Aorta (tissue), 5 donors: Measurements from ENCODE around the gene LGALS8. TPM values are rescaled to one million over a fixed set of nuclear protein-coding genes. Genes with fewer than 3 reads are reported as not detected.
"Not testable (repeated sequence)": the region's sequence is repeated elsewhere in the genome, so short reads cannot be mapped to it uniquely, and the experiment has no call there.

Experiments used
- ATAC-seq: fragments of 200-7000 bp; cut with Tn5 transposase; one replicate; pipeline ENCODE4 v1.9.1; 2022; ENCODE audit warnings: moderate library complexity; ENCODE audit not compliant: low FRiP score
- DNase-seq, 2 donors: peaks; one replicate each; pipeline ENCODE4 v3.0.0-alpha.2; 2020
- H3K27ac ChIP-seq, 2 donors: one replicate each; pipeline ENCODE4 v1.5.1; 2013; ENCODE audit warnings: low read length in 2 of 2, mild to moderate bottlenecking in 2 of 2, moderate library complexity in 2 of 2, control low read depth in 1 of 2, inconsistent platforms in 1 of 2, low read depth in 1 of 2
- H3K27me3 ChIP-seq, 2 donors: one replicate each; pipeline ENCODE4 v1.6.1; 2013; ENCODE audit warnings: control low read depth in 1 of 2, low read length in 1 of 2, mild to moderate bottlenecking in 1 of 2, moderate library complexity in 1 of 2; ENCODE audit not compliant: insufficient read depth in 2 of 2, control insufficient read depth in 1 of 2
- H3K36me3 ChIP-seq, 2 donors: one replicate each; pipeline ENCODE4 v1.6.1; 2013; ENCODE audit warnings: control low read depth in 1 of 2, low read length in 1 of 2, mild to moderate bottlenecking in 1 of 2; ENCODE audit not compliant: insufficient read depth in 2 of 2, control insufficient read depth in 1 of 2
- H3K4me1 ChIP-seq, 2 donors: one replicate each; pipeline ENCODE4 v1.6.1; 2013; ENCODE audit warnings: low read length in 2 of 2, control low read depth in 1 of 2, mild to moderate bottlenecking in 1 of 2, moderate library complexity in 1 of 2; ENCODE audit not compliant: insufficient read depth in 2 of 2, control insufficient read depth in 1 of 2
- H3K4me3 ChIP-seq, 2 donors: one replicate each; pipeline ENCODE4 v1.5.1; 2013; ENCODE audit warnings: low read length in 2 of 2, control low read depth in 1 of 2, mild to moderate bottlenecking in 1 of 2
- H3K9me3 ChIP-seq: one replicate; pipeline ENCODE4 v1.6.1; 2013; ENCODE audit warnings: mild to moderate bottlenecking, low read length; ENCODE audit not compliant: control insufficient read depth
- WGBS, 2 donors: extraction: QIAGEN DNeasy Blood & Tissue Kit; methylation state at CpG; one replicate each; pipeline ENCODE4 v1.1.7; 2013; 5-methylcytosine and 5-hydroxymethylcytosine counted together
- intact Hi-C, 2 donors: fragments of 100-400 bp; cut with DNase I; formaldehyde crosslinking; loops; one replicate each; pipeline versions ENCODE4 v1.14.2 to v1.15.0; 2022
- polyA plus RNA-seq, 2 donors: library from polyadenylated mRNA; stranded (reverse); fragments of 200-250 nt; gene quantifications; one replicate each; pipeline ENCODE4 v1.2.3, GENCODE V29; 2013
- total RNA-seq, 2 donors: library from RNA; stranded (reverse); fragmentation: NEBNext Ultra II Directional; extraction: Animal tissue kit (Norgen Biotek cat#: 25700); gene quantifications; one replicate each; pipeline ENCODE4 v1.2.1, GENCODE V29; 2021
- donor health status: healthy with polysubstance abuse.
- donor health status: Bipolar disorder and iron deficiency.
- donor health status: DM: no; HTN: no; CAD: no.
- donor health status: DM: no; HTN: no; CAD: no.
- donor health status: DM: yes; HTN: yes; CAD: no.

Gene LGALS8
- total and polyA plus RNA-seq, 4 donors: 13.6 to 75.5 (median 41.0) TPM

DNA sequence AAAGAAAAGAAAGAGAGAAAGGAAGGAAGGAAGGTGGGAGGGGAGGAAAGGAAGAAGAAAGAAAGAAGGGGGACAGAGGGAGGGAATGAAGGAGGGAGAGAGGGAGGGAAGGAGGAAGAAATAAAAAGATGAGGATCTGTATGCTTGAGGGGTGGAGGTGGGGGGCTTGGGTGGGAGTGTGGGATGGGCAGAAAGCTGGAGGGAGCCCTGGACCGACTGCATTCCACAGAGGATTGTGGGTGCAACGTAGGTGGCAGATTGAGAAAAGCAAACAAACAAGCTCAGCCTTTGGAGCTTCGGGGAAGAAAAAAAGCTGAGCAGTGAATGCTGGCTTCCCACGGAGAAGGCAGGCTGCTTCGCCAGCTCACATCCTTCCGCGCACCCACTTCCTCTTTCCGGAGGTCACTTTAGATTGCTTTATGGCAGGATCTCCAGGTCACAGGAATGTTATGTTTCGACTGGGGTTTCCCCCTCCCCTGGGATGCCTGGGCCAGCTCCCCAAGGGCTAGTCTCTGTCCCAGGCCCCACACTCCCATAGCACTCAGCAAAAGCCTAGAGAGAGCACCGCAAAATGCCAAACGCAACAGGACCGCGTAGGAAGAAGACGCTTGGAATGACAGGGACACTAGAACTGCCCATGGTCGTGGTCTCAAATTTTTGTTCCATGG is 20.7 kb upstream of the LGALS8 start:
- no peaks in the 10 kb centered on the region for H3K9me3 ChIP-seq
- H3K27me3 ChIP-seq: no peaks in the 10 kb centered on the region
- 21 to 22% methylated on average over 15 of the region's 15 CpGs for WGBS, 2 donors
- no peaks in the 10 kb centered on the region for H3K36me3 ChIP-seq
- DNase-seq: peak; percentile 80 to 81
- ATAC-seq: peak; percentile 54
- intact Hi-C loops: no loop called here
- H3K4me3 ChIP-seq: peak overlapping the region in 1 of 2 donors; percentile 63
- H3K27ac ChIP-seq: no peak overlapping the region
- peaks cover 0 to 2% of the 10 kb centered on the region in 2 donors for H3K4me1 ChIP-seq

DNA sequence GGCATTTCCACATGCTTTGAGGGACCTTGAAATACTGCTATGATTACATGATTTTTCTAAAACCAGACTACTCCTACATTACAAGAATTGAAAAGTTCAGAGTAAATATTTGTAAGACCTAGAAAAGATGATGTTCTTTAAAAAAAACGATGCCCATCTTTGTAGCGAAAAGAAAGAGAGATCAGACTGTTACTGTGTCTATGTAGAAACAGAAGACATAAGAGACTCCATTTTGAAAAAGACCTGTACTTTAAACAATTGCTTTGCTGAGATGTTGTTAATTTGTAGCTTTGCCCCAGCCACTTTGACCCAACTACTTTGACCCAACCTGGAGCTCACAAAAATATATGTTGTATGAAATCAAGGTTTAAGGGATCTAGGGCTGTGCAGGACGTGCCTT is 19.4 kb upstream of the LGALS8 start:
- H3K36me3 ChIP-seq, DNase-seq, intact Hi-C loops, H3K27ac ChIP-seq, H3K9me3 ChIP-seq, H3K27me3 ChIP-seq, H3K4me3 ChIP-seq, ATAC-seq, H3K4me1 ChIP-seq: not testable (repeated sequence)
- 89 to 90% methylated on average over 3 of the region's 3 CpGs for WGBS, 2 donors

DNA sequence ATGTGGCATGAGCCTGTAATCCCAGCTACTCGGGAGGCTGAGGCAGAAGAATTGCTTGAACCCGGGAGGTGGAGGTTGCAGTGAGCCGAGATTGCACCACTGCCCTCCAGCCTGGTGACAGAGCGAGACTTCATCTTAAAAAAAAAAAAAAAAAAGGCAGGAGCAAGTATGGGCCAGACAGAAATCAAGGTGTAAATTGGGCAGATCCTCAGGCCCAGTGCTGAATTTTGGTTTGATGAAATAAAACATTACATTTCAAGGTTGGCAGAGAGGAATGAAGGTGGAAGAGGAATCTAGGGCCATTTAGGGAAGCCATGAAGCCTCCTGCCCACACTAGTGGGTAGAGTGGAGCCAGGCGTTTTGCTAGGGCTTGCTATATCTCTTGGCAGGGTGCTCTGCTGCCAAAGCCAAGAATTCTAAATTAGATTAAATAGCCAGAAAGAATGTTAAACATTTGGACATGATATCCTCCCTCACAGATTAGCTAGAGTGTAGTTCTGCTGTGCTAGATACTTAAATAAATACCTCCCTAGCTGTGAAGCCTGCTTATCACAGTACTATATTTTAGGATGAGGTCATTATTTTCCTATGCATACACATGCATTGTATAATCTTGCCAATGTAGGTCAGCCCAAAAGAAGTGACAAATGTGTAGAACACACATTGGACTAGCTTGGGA is 16.6 kb upstream of the LGALS8 start:
- no peaks in the 10 kb centered on the region for H3K9me3 ChIP-seq
- H3K36me3 ChIP-seq: no peaks in the 10 kb centered on the region
- intact Hi-C loops: no loop called here
- H3K4me1 ChIP-seq: peaks cover 0 to 2% of the 10 kb centered on the region in 2 donors
- ATAC-seq (no peak), DNase-seq (no peak)
- no peaks in the 10 kb centered on the region for H3K27me3 ChIP-seq
- 20 to 42% methylated on average over 5 of the region's 5 CpGs for WGBS, 2 donors
- H3K4me3 ChIP-seq: no peak overlapping the region
- H3K27ac ChIP-seq: no peak overlapping the region

DNA sequence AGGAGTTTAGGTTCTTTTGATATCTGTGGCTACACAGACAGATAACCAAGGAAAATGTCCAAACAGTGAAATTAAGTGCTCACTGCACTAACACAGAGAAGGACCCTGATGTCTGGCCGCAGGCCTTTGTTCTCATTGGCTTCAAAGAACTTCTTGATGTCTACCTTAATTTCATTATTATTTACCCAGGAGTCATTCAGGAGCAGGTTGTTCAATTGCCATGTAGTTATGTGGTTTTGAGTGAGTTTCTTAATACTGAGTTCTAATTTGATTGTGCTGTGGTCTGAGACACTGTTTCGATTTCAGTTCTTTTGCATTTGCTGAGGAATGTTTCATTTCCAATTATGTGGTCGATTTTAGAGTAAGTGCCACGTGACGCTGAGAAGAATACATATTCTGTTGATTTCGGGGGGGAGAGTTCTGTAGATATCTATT is 15.2 kb upstream of the LGALS8 start:
- ATAC-seq: no peak
- H3K9me3 ChIP-seq: no peaks in the 10 kb centered on the region
- H3K27ac ChIP-seq: no peak overlapping the region
- H3K4me1 ChIP-seq: peaks cover 0 to 2% of the 10 kb centered on the region in 2 donors
- WGBS, 2 donors: 86 to 89% methylated on average over 6 of the region's 6 CpGs
- H3K36me3 ChIP-seq: no peaks in the 10 kb centered on the region
- no peak for DNase-seq
- intact Hi-C loops: no loop called here
- no peaks in the 10 kb centered on the region for H3K27me3 ChIP-seq
- no peak overlapping the region for H3K4me3 ChIP-seq

DNA sequence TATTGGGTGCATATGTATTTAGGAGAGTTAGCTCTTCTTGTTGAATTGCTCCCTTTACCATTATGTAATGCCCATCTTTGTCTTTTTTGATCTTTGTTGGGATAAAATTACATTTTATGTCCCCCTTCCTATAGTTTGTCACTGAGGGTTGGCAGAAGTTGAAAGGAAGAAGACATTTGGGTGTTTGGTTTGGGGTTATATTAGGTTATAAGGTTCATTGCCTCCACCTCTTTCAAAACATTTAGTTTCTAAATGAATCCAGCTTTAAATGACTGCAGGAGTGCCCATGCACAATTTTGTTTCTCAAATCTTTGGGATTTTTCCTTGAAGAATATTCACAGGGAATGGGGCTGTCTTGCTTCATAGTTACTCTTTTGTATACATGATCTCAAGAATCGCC is 14.6 kb upstream of the LGALS8 start:
- Histone ChIP-seq H3K4me1 (peaks cover 0 to 2% of the 10 kb centered on the region in 2 donors), H3K27me3 (no peaks in the 10 kb centered on the region), H3K36me3 (no peaks in the 10 kb centered on the region), H3K27ac (no peak overlapping the region), H3K4me3 (no peak overlapping the region), H3K9me3 (no peaks in the 10 kb centered on the region)
- intact Hi-C loops: no loop called here
- DNase-seq (no peak), ATAC-seq (no peak)
- 88 to 92% methylated on average over 1 of the region's 1 CpG for WGBS, 2 donors

DNA sequence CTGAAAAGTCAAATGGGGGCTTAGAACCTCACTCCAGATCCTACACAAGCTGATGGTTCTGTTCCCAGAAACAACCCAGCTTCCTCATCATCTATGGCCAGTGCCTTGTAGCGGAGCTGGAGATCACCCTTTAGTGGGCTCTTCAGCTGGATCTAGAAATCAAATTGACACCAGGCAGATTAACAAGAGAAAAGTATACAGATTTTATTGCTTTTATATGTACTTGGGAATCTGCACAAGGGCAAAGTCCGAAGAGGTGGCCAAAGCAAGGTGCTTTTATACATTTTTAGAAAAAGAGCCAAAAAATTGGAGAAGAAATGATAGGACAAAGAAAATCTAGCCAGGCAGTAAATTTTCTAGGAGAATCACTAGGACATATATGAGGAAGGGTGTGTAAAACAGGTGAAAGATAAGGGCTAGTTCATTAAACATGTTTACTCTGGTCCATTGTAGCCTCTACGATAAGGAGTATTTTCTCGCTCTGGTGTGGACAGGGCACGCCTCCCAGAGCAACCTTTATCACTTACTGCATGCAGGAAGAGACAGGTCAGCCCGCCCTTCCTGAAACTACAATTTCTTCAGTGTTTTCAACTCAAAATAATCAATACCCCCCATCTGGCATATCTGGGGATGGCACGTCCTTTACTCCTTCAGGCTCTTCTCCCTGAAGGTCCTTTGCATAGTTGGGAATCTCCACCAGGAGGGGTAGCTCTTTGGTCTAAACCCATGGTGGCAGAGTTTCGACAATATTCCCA is 14.0 kb upstream of the LGALS8 start:
- H3K4me3 ChIP-seq: no peak overlapping the region
- peaks cover 0 to 2% of the 10 kb centered on the region in 2 donors for H3K4me1 ChIP-seq
- H3K27ac ChIP-seq: no peak overlapping the region
- DNase-seq (no peak), ATAC-seq (no peak)
- no peaks in the 10 kb centered on the region for H3K27me3 ChIP-seq
- 96% methylated on average over 8 of the region's 8 CpGs for WGBS, 2 donors
- H3K9me3 ChIP-seq: no peaks in the 10 kb centered on the region
- no peaks in the 10 kb centered on the region for H3K36me3 ChIP-seq
- intact Hi-C loops: no loop called here

DNA sequence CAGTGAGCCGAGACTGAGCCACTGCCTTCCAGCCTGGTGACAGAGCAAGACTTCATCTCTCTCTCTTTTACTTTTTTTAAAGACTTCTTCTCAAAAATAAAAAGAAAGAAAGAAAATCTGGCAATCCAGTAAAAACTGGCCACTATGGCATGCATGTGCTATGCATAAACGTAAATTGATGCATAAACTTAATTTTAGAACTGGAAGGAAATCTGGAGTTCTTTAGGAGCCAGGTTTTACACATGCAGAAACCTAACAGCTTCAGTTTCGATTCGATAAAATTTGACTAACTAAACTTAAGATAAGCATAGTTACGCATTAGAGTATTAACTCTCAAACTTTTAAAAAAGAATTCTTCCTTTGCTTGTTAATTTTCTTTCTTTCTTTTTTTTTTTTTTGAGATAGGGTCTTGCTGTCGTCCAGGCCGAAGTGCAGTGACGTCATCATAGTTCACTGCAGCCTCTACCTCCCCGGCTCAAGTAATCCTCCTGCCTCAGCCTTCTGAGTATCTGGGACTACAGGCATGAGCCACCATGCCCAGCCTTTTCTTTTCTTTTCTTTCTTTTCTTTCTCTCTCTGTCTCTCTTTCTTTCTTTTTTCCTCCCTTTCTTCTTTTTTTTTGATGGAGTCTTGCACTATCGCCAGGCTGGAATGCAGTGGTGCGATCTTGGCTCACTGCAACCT is 11.9 kb upstream of the LGALS8 start:
- Histone ChIP-seq H3K9me3 (no peaks in the 10 kb centered on the region), H3K36me3 (no peaks in the 10 kb centered on the region), H3K27ac (no peak overlapping the region), H3K27me3 (no peaks in the 10 kb centered on the region), H3K4me1 (peaks cover 0 to 2% of the 10 kb centered on the region in 2 donors), H3K4me3 (no peak overlapping the region)
- ATAC-seq: no peak
- intact Hi-C loops: no loop called here
- WGBS, 2 donors: 30 to 37% methylated on average over 11 of the region's 11 CpGs
- DNase-seq: no peak

DNA sequence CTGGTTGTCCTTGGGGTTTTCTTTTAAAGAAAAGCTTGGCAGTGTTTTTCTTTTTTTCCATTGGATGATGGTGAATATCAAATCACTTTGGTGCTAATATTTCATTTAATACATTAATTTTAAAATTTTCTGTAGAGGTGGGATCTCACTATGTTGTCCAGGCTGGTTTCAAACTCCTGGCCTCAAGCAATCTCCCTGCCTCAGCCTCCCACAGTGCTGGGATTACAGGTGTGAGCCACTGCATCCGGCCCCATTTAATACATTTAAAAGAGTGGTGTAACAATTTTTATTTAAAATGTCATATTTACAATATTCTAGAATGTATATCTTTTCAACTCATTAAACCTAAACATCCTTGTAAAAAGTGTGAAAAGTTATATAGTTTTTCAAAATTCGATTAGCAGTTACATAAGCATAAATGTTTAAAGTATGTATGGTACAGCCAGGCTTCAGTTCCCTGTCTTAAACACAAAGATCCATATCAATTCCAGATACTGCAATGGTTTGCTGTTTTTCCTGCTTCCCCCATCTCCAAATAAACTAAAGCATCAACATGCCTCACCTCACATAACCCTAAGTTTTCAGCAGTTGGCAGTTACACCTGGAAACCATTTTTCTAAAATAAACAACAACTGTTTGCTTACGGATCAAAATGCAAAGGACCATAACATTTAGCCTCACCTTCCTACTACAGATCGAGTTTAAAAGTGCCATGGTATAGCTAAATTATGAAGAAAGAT is 8.9 kb upstream of the LGALS8 start:
- Histone ChIP-seq H3K4me3 (no peak overlapping the region), H3K4me1 (peaks cover 0 to 2% of the 10 kb centered on the region in 2 donors), H3K36me3 (no peaks in the 10 kb centered on the region), H3K27ac (no peak overlapping the region), H3K9me3 (no peaks in the 10 kb centered on the region), H3K27me3 (no peaks in the 10 kb centered on the region)
- no peak for ATAC-seq
- intact Hi-C loops: no loop called here
- DNase-seq: no peak
- WGBS, 2 donors: 69 to 70% methylated on average over 4 of the region's 4 CpGs
